Measurements from ENCODE around the gene LAMA4. TPM values are rescaled to one million over a fixed set of nuclear protein-coding genes. Genes with fewer than 3 reads are reported as not detected.

LAMA4 gene
- total RNA-seq, 2 experiments from 2014 or later = not detected

GRCh38 chr6:112197636-112198035 lies 56.7 kb downstream of the LAMA4 start:
- peaks cover 2% of the 10 kb centered on the region for H3K9me3 Mint-ChIP-seq (ENCODE audit: low read depth)
- no peaks in the 10 kb centered on the region for H3K4me1 Mint-ChIP-seq
- ATAC-seq (no peak), DNase-seq (no peak)
- no peaks in the 10 kb centered on the region for H3K36me3 Mint-ChIP-seq
- peaks cover 46% of the 10 kb centered on the region for H3K27me3 Mint-ChIP-seq
- no peak overlapping the region for H3K4me3 Mint-ChIP-seq
- CTCF ChIA-PET = interaction anchor here (2.1 kb wide), 1 partner anchor 17 kb away, joined by 8 read pairs; no protein-coding TSS in a partner anchor
- H3K27ac Mint-ChIP-seq = no peak overlapping the region

- Mint-ChIP-seq H3K27ac (no peak overlapping the region), H3K36me3 (no peaks in the 10 kb centered on the region), H3K4me3 (no peak overlapping the region), H3K4me1 (no peaks in the 10 kb centered on the region), H3K27me3 (peaks cover 48% of the 10 kb centered on the region), H3K9me3 (ENCODE audit: low read depth) (peaks cover 2% of the 10 kb centered on the region)
- CTCF ChIA-PET = interaction anchor here (2.1 kb wide), 1 partner anchor 16 kb away, joined by 8 read pairs; no protein-coding TSS in a partner anchor
- no peak for ATAC-seq
- no peak for DNase-seq
These were observed 58.1 kb downstream of the LAMA4 start for GRCh38 chr6:112196306-112196705.

- Mint-ChIP-seq H3K4me1 (no peaks in the 10 kb centered on the region), H3K27ac (no peak overlapping the region), H3K36me3 (no peaks in the 10 kb centered on the region), H3K4me3 (no peak overlapping the region), H3K27me3 (peaks cover 53% of the 10 kb centered on the region), H3K9me3 (ENCODE audit: low read depth) (peaks cover 2% of the 10 kb centered on the region)
- ATAC-seq (no peak), DNase-seq (no peak)
- CTCF ChIA-PET = no interaction called here
These were observed 59.2 kb downstream of the LAMA4 start for GRCh38 chr6:112195166-112195565.

- H3K36me3 Mint-ChIP-seq = no peaks in the 10 kb centered on the region
- no peaks in the 10 kb centered on the region for H3K9me3 Mint-ChIP-seq (ENCODE audit: low read depth)
- H3K4me3 Mint-ChIP-seq = no peak overlapping the region
- CTCF ChIA-PET = interaction anchor here (1.7 kb wide), 1 partner anchor 14 kb away, joined by 4 read pairs; no protein-coding TSS in a partner anchor
- no peak for DNase-seq
- H3K27me3 Mint-ChIP-seq = peaks cover 59% of the 10 kb centered on the region
- no peak for ATAC-seq
- H3K27ac Mint-ChIP-seq = no peak overlapping the region
- H3K4me1 Mint-ChIP-seq = no peaks in the 10 kb centered on the region
These were observed 59.9 kb downstream of the LAMA4 start for GRCh38 chr6:112194511-112194910.

GRCh38 chr6:112193535-112194051 lies 60.8 kb downstream of the LAMA4 start:
- H3K36me3 Mint-ChIP-seq = no peaks in the 10 kb centered on the region
- H3K27ac Mint-ChIP-seq = no peak overlapping the region
- CTCF ChIA-PET = interaction anchor here (1.7 kb wide), 1 partner anchor 14 kb away, joined by 4 read pairs; no protein-coding TSS in a partner anchor
- no peak for ATAC-seq
- H3K4me1 Mint-ChIP-seq = no peaks in the 10 kb centered on the region
- peaks cover 62% of the 10 kb centered on the region for H3K27me3 Mint-ChIP-seq
- no peaks in the 10 kb centered on the region for H3K9me3 Mint-ChIP-seq (ENCODE audit: low read depth)
- H3K4me3 Mint-ChIP-seq = no peak overlapping the region
- DNase-seq = no peak

GRCh38 chr6:112193117-112193516 lies 61.2 kb downstream of the LAMA4 start:
- H3K27me3 Mint-ChIP-seq = peaks cover 63% of the 10 kb centered on the region

GRCh38 chr6:112191509-112192020 lies 62.8 kb downstream of the LAMA4 start:
- H3K4me1 Mint-ChIP-seq = peaks cover 4% of the 10 kb centered on the region
- no peaks in the 10 kb centered on the region for H3K9me3 Mint-ChIP-seq (ENCODE audit: low read depth)
- peaks cover 72% of the 10 kb centered on the region for H3K27me3 Mint-ChIP-seq
- DNase-seq (no peak), ATAC-seq (no peak)
- CTCF ChIA-PET = no interaction called here
- H3K27ac Mint-ChIP-seq = no peak overlapping the region
- H3K4me3 Mint-ChIP-seq = no peak overlapping the region
- H3K36me3 Mint-ChIP-seq = no peaks in the 10 kb centered on the region

More at GRCh38 chr6:112193117-112193516, 61.2 kb downstream of the LAMA4 start:
- CTCF ChIA-PET = interaction anchor here (1.7 kb wide), 1 partner anchor 13 kb away, joined by 4 read pairs; no protein-coding TSS in a partner anchor
- no peak overlapping the region for H3K27ac Mint-ChIP-seq
- no peaks in the 10 kb centered on the region for H3K36me3 Mint-ChIP-seq
- H3K9me3 Mint-ChIP-seq (ENCODE audit: low read depth) = no peaks in the 10 kb centered on the region
- ATAC-seq (no peak), DNase-seq (no peak)
- H3K4me3 Mint-ChIP-seq = no peak overlapping the region
- no peaks in the 10 kb centered on the region for H3K4me1 Mint-ChIP-seq

GRCh38 chr6:112190164-112190563 lies 64.2 kb downstream of the LAMA4 start:
- no peak overlapping the region for H3K27ac Mint-ChIP-seq
- H3K27me3 Mint-ChIP-seq = peaks cover 67% of the 10 kb centered on the region
- H3K4me3 Mint-ChIP-seq = no peak overlapping the region
- no peak for DNase-seq
- no peaks in the 10 kb centered on the region for H3K9me3 Mint-ChIP-seq (ENCODE audit: low read depth)
- H3K36me3 Mint-ChIP-seq = no peaks in the 10 kb centered on the region
- CTCF ChIA-PET = interaction anchor here (2.4 kb wide), 1 partner anchor 10 kb away, joined by 12 read pairs; no protein-coding TSS in a partner anchor
- no peak for ATAC-seq
- H3K4me1 Mint-ChIP-seq = peaks cover 4% of the 10 kb centered on the region

- Mint-ChIP-seq H3K9me3 (ENCODE audit: low read depth) (no peaks in the 10 kb centered on the region), H3K4me1 (peaks cover 4% of the 10 kb centered on the region), H3K27ac (no peak overlapping the region), H3K27me3 (peaks cover 67% of the 10 kb centered on the region), H3K36me3 (no peaks in the 10 kb centered on the region), H3K4me3 (no peak overlapping the region)
- DNase-seq (no peak), ATAC-seq (no peak)
- CTCF ChIA-PET = interaction anchor here (2.4 kb wide), 1 partner anchor 10 kb away, joined by 12 read pairs; no protein-coding TSS in a partner anchor
These were observed 64.9 kb downstream of the LAMA4 start for GRCh38 chr6:112189494-112189893.

- no peak for DNase-seq
- no peak overlapping the region for H3K4me3 Mint-ChIP-seq
- peaks cover 4% of the 10 kb centered on the region for H3K4me1 Mint-ChIP-seq
- peaks cover 70% of the 10 kb centered on the region for H3K27me3 Mint-ChIP-seq
- CTCF ChIA-PET = interaction anchor here (2.4 kb wide), 1 partner anchor 9 kb away, joined by 12 read pairs; no protein-coding TSS in a partner anchor
- no peaks in the 10 kb centered on the region for H3K36me3 Mint-ChIP-seq
- no peak for ATAC-seq
- no peak overlapping the region for H3K27ac Mint-ChIP-seq
- H3K9me3 Mint-ChIP-seq (ENCODE audit: low read depth) = no peaks in the 10 kb centered on the region
These were observed 65.5 kb downstream of the LAMA4 start for GRCh38 chr6:112188906-112189305.

- CTCF ChIA-PET = no interaction called here
- DNase-seq (no peak), ATAC-seq (no peak)
- Mint-ChIP-seq H3K9me3 (ENCODE audit: low read depth) (no peaks in the 10 kb centered on the region), H3K36me3 (no peaks in the 10 kb centered on the region), H3K4me1 (peaks cover 4% of the 10 kb centered on the region), H3K27me3 (peaks cover 73% of the 10 kb centered on the region), H3K27ac (no peak overlapping the region), H3K4me3 (no peak overlapping the region)
These were observed 66.6 kb downstream of the LAMA4 start for GRCh38 chr6:112187736-112188135.

- ATAC-seq = no peak
- peaks cover 75% of the 10 kb centered on the region for H3K27me3 Mint-ChIP-seq
- CTCF ChIA-PET = interaction anchor here (1.4 kb wide), 1 partner anchor 21 kb away, joined by 4 read pairs; no protein-coding TSS in a partner anchor
- no peaks in the 10 kb centered on the region for H3K9me3 Mint-ChIP-seq (ENCODE audit: low read depth)
- no peak overlapping the region for H3K27ac Mint-ChIP-seq
- no peak for DNase-seq
- H3K4me3 Mint-ChIP-seq = no peak overlapping the region
- H3K4me1 Mint-ChIP-seq = peaks cover 4% of the 10 kb centered on the region
- no peaks in the 10 kb centered on the region for H3K36me3 Mint-ChIP-seq
These were observed 69.4 kb downstream of the LAMA4 start for GRCh38 chr6:112184951-112185350.

GRCh38 chr6:112183271-112183671 lies 71.1 kb downstream of the LAMA4 start:
- Mint-ChIP-seq H3K4me1 (peaks cover 4% of the 10 kb centered on the region), H3K36me3 (no peaks in the 10 kb centered on the region), H3K27ac (no peak overlapping the region), H3K27me3 (peaks cover 71% of the 10 kb centered on the region), H3K9me3 (ENCODE audit: low read depth) (no peaks in the 10 kb centered on the region), H3K4me3 (no peak overlapping the region)
- DNase-seq (no peak), ATAC-seq (no peak)
- CTCF ChIA-PET = interaction anchor here (1.1 to 1.4 kb wide), 4 partner anchors 10 to 1676 kb away, joined by 3 to 9 read pairs (median 3); no protein-coding TSS in a partner anchor

- Mint-ChIP-seq H3K27me3 (peaks cover 67% of the 10 kb centered on the region), H3K27ac (no peak overlapping the region), H3K36me3 (no peaks in the 10 kb centered on the region), H3K4me1 (peaks cover 2% of the 10 kb centered on the region), H3K4me3 (no peak overlapping the region), H3K9me3 (ENCODE audit: low read depth) (no peaks in the 10 kb centered on the region)
- ATAC-seq (no peak), DNase-seq (no peak)
- CTCF ChIA-PET = interaction anchor here (1.2 to 5.2 kb wide), 13 partner anchors 17 to 1678 kb away, joined by 4 to 95 read pairs (median 8); partner anchors contain the start of gene LAMA4
These were observed 73.2 kb downstream of the LAMA4 start for GRCh38 chr6:112181130-112181529.
